Measurements from ENCODE around the gene TRABD2B. TPM values are rescaled to one million over a fixed set of nuclear protein-coding genes. Genes with fewer than 3 reads are reported as not detected.

The TRABD2B gene
- total RNA-seq, 1 donor from 2014 or later: 6.7 TPM

DNA sequence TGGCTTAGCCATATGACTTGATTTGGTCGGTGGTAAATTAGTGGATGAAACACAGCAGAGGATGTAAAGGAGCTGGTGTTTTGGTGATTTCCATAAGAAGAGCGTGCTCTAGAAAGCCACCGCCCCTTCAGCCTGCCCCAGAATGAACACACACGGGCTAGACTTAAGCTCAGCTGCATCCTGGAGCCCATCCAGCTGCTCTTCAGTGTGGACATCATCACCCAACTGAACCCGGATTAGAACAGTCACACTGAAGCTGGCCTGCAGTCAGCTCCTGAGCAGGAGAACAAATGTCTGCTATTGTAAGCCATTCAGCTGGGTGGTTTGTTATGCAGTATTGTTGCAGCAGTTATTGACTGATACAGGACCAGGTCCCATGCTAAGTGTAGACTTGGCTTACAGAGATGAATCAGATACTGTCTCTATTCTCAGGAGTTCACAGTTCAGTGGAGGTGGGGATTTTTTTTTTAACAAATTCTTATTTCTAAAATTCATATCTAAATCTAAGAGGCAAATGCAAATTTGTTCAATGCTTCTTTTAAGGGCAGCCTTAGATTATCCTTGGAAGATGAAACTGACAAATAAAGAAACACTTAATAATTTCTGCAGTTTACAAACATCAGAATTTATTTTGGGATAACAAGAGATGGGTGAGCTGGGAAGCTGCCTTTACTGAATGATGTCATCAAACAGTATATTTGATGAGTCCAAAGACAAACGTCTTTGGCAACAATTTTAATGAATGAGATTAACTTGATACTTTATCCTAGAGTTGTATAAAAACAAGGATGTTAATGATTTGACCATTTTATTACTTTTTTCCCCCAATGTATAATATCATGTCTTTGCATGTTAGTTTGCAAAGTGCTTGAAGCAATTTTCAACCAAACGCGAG lies 251.2 kb downstream of the TRABD2B start:
- peak; percentile 42 for DNase-seq (ENCODE audit: extremely low spot score, unreplicated experiment)
- TF ChIP-seq, protein P1, sequence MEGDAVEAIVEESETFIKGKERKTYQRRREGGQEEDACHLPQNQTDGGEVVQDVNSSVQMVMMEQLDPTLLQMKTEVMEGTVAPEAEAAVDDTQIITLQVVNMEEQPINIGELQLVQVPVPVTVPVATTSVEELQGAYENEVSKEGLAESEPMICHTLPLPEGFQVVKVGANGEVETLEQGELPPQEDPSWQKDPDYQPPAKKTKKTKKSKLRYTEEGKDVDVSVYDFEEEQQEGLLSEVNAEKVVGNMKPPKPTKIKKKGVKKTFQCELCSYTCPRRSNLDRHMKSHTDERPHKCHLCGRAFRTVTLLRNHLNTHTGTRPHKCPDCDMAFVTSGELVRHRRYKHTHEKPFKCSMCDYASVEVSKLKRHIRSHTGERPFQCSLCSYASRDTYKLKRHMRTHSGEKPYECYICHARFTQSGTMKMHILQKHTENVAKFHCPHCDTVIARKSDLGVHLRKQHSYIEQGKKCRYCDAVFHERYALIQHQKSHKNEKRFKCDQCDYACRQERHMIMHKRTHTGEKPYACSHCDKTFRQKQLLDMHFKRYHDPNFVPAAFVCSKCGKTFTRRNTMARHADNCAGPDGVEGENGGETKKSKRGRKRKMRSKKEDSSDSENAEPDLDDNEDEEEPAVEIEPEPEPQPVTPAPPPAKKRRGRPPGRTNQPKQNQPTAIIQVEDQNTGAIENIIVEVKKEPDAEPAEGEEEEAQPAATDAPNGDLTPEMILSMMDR (conservative IDR thresholded peaks at IDR 0.05): no peak
- Mint-ChIP-seq H3K27ac (no peak overlapping the region), H3K4me1 (ENCODE audit: unreplicated experiment) (peaks cover 7% of the 10 kb centered on the region), H3K36me3 (no peaks in the 10 kb centered on the region), H3K4me3 (no peak overlapping the region), H3K9me3 (peaks cover 4% of the 10 kb centered on the region), H3K27me3 (peaks cover 9% of the 10 kb centered on the region)

- H3K27me3 Mint-ChIP-seq: peaks cover 25% of the 10 kb centered on the region
- TF ChIP-seq, protein P1 (conservative IDR thresholded peaks at IDR 0.05): no peak
Observed at GRCh38 chr1:47742890-47743760, 254.1 kb downstream of the TRABD2B start.

DNA sequence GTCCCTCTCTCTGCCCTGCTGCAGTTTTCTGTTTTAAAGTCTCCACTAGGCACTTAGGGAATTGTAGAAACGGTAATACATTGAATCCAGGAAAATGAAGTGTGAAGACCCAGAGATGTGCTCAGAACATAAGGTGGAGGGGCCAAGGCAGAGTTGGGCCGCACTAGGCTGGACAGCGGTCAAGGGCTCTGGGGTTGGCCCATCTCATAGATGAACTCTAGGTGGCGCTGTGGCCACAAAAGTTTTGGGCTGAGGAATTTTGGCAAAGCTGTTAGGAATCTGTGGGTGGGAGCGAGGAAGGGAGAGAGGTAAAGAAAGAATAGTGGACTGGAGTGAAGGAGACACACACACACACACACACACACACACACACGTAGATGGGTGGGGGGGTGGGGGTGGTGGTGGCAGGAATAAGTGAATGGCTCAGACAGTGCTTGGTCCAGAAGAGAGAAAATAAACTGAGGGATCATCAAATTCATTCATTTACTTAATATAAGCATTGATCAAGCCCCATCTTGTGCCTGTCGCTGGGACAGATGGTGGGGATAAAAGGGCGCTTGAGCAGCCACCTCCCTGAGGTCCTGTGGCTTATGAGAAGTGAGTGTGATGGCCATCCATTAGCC lies 258.5 kb downstream of the TRABD2B start:
- peaks cover 45% of the 10 kb centered on the region for H3K27me3 Mint-ChIP-seq

More at GRCh38 chr1:47742890-47743760, 254.1 kb downstream of the TRABD2B start:
- Mint-ChIP-seq H3K4me1 (ENCODE audit: unreplicated experiment) (peaks cover 9% of the 10 kb centered on the region), H3K27ac (no peak overlapping the region), H3K4me3 (no peak overlapping the region), H3K36me3 (no peaks in the 10 kb centered on the region), H3K9me3 (peaks cover 10% of the 10 kb centered on the region)
- peak; percentile 29 for DNase-seq (ENCODE audit: extremely low spot score, unreplicated experiment)

GRCh38 chr1:47732489-47732888 lies 264.7 kb downstream of the TRABD2B start:
- TF ChIP-seq, protein P1 (conservative IDR thresholded peaks at IDR 0.05): no peak
- Mint-ChIP-seq H3K27me3 (peaks cover 52% of the 10 kb centered on the region), H3K9me3 (no peaks in the 10 kb centered on the region), H3K27ac (no peak overlapping the region), H3K36me3 (no peaks in the 10 kb centered on the region), H3K4me1 (ENCODE audit: unreplicated experiment) (no peaks in the 10 kb centered on the region), H3K4me3 (no peak overlapping the region)
- no peak for DNase-seq (ENCODE audit: extremely low spot score, unreplicated experiment)

More for the DNA sequence above, 258.5 kb downstream of the TRABD2B start:
- Mint-ChIP-seq H3K9me3 (peaks cover 10% of the 10 kb centered on the region), H3K4me1 (ENCODE audit: unreplicated experiment) (peaks cover 3% of the 10 kb centered on the region), H3K4me3 (no peak overlapping the region), H3K36me3 (no peaks in the 10 kb centered on the region), H3K27ac (no peak overlapping the region)
- TF ChIP-seq, protein P1 (conservative IDR thresholded peaks at IDR 0.05): peak; percentile 87
- no peak for DNase-seq (ENCODE audit: extremely low spot score, unreplicated experiment)

- TF ChIP-seq, protein P1 (conservative IDR thresholded peaks at IDR 0.05): no peak
- Mint-ChIP-seq H3K4me3 (no peak overlapping the region), H3K36me3 (no peaks in the 10 kb centered on the region)
Observed at GRCh38 chr1:47731730-47732129, 265.5 kb downstream of the TRABD2B start.

More at GRCh38 chr1:47731730-47732129, 265.5 kb downstream of the TRABD2B start:
- H3K27ac Mint-ChIP-seq: no peak overlapping the region
- H3K4me1 Mint-ChIP-seq (ENCODE audit: unreplicated experiment): no peaks in the 10 kb centered on the region
- no peak for DNase-seq (ENCODE audit: extremely low spot score, unreplicated experiment)
- peaks cover 54% of the 10 kb centered on the region for H3K27me3 Mint-ChIP-seq
- no peaks in the 10 kb centered on the region for H3K9me3 Mint-ChIP-seq

All from type B pancreatic cell (in vitro differentiated cells).